Lower lobe of right lung (tissue), 2 donors: ENCODE measurements around the gene CACNG3. TPM values are rescaled to one million over a fixed set of nuclear protein-coding genes. Genes with fewer than 3 reads are reported as not detected.

Experiments used
- ATAC-seq, 2 donors: fragments of 200-7000 bp; cut with Tn5 transposase; one replicate each; pipeline ENCODE4 v1.9.1; 2020 to 2022; ENCODE audit warnings: mild to moderate bottlenecking in 2 of 2, moderate library complexity in 2 of 2
- DNase-seq: peaks from one replicate; pipeline ENCODE4 v3.0.0-alpha.2; 2020
- H3K27ac ChIP-seq: fragments of 200-600 bp; one replicate; pipeline ENCODE4 v1.8.0; 2022
- H3K27me3 ChIP-seq: fragments of 200-600 bp; one replicate; pipeline ENCODE4 v1.8.0; 2022; ENCODE audit warnings: low read depth
- H3K36me3 ChIP-seq: fragments of 200-600 bp; one replicate; pipeline ENCODE4 v1.8.0; 2022; ENCODE audit warnings: mild to moderate bottlenecking
- H3K4me1 ChIP-seq: fragments of 200-600 bp; one replicate; pipeline ENCODE4 v1.8.0; 2022
- H3K4me3 ChIP-seq: fragments of 200-600 bp; one replicate; pipeline ENCODE4 v1.8.0; 2022; ENCODE audit warnings: mild to moderate bottlenecking
- H3K9me3 ChIP-seq: fragments of 200-600 bp; one replicate; pipeline ENCODE4 v1.8.0; 2022
- intact Hi-C: fragments of 100-400 bp; cut with DNase I; formaldehyde crosslinking; loops from one replicate; pipeline ENCODE4 v1.11.0; 2022
- total RNA-seq: library from RNA; stranded (reverse); fragmentation: NEBNext Ultra II Directional; extraction: Animal tissue kit (Norgen Biotek cat#: 25700); gene quantifications from one replicate; pipeline ENCODE4 v1.2.1, GENCODE V29; 2021
- TF ChIP-seq, protein P1 (sequence below): fragments of 200-600 bp; IDR thresholded peaks from one replicate; pipeline ENCODE4 v1.8.0; 2022; ENCODE audit warnings: antibody characterized with exemption, mild to moderate bottlenecking
- donor health status: DM: no; HTN: yes; CAD: no; lungs with severe emphysema.

The CACNG3 gene
- total RNA-seq, 1 donor from 2014 or later, result not detected

DNA sequence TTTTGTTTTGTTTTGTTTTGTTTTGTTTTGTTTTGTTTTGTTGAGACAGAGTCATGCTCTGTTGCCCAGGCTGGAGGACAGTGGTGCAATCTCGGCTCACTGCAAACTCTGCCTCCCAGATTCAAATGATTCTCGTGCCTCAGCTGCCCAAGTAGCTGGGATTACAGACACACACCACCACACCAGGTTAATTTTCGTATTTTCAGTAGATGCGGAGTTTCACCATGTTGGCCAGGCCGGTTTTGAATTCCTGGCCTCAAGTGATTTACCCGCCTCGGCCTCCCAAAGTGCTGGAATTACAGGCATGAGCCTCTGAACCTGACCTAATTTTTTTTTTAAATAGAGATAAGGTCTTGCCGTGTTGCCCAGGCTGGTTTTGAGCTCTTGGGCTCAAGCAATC is 46.5 kb downstream of the CACNG3 start:
- Histone ChIP-seq H3K27me3 (no peaks in the 10 kb centered on the region), H3K9me3 (no peaks in the 10 kb centered on the region), H3K27ac (no peak overlapping the region), H3K4me1 (no peaks in the 10 kb centered on the region), H3K36me3 (no peaks in the 10 kb centered on the region), H3K4me3 (no peak overlapping the region)
- ATAC-seq (no peak), DNase-seq (no peak)
- intact Hi-C loops, result no loop called here
- TF ChIP-seq, protein P1, sequence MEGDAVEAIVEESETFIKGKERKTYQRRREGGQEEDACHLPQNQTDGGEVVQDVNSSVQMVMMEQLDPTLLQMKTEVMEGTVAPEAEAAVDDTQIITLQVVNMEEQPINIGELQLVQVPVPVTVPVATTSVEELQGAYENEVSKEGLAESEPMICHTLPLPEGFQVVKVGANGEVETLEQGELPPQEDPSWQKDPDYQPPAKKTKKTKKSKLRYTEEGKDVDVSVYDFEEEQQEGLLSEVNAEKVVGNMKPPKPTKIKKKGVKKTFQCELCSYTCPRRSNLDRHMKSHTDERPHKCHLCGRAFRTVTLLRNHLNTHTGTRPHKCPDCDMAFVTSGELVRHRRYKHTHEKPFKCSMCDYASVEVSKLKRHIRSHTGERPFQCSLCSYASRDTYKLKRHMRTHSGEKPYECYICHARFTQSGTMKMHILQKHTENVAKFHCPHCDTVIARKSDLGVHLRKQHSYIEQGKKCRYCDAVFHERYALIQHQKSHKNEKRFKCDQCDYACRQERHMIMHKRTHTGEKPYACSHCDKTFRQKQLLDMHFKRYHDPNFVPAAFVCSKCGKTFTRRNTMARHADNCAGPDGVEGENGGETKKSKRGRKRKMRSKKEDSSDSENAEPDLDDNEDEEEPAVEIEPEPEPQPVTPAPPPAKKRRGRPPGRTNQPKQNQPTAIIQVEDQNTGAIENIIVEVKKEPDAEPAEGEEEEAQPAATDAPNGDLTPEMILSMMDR, result no peak

GRCh38 chr16:24308200-24308599 is 52.1 kb downstream of the CACNG3 start:
- Histone ChIP-seq H3K4me3 (no peak overlapping the region), H3K4me1 (no peaks in the 10 kb centered on the region), H3K36me3 (no peaks in the 10 kb centered on the region), H3K27ac (no peak overlapping the region), H3K9me3 (no peaks in the 10 kb centered on the region), H3K27me3 (peaks cover 8% of the 10 kb centered on the region)
- TF ChIP-seq, protein P1, result no peak
- intact Hi-C loops, result no loop called here
- ATAC-seq (no peak), DNase-seq (no peak)

DNA sequence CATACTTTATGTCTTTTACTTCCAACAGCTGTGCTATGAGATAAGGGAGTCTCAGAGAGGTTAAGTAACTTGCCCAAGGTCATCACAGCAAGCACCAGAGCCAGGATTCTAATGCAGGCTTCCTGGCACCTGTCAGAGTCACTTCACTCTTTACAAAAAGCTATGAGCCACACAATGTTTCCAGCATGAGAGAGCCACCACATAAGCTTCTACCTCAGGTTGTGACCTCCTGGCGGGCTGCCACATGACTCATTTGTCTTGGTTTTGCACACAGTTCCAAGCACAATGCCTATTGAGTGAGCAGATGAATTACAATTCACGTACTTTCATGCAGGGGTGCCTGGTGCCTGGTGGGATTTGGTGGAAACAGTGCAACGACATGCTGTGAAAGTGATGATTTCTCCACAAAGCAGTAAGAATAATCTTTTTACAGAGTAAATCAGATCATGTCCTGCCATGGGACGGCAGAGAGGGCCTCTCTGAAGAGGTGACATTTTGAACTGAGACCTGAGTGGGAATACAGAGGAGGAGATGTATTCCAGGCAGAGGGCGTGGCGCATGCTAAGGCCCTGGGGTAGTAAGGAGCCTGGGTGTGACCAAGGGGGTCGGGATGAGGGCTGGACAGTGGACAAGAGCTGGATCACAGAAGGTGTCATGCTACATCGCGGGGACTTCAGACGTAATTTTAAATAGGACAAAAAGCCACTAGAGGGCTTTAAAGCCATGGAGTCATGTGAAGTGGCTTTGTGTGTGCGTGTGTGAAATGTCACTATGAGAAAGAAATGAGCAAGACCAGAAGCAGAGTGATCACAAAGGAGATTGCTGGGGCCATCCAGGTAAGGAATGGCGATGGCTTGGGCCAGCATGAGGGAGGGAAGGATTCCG is 53.4 kb downstream of the CACNG3 start:
- intact Hi-C loops, result no loop called here
- H3K27me3 ChIP-seq, result peaks cover 8% of the 10 kb centered on the region
- H3K9me3 ChIP-seq, result no peaks in the 10 kb centered on the region
- TF ChIP-seq, protein P1, result no peak
- H3K4me1 ChIP-seq, result no peaks in the 10 kb centered on the region
- ATAC-seq (no peak), DNase-seq (no peak)
- no peak overlapping the region for H3K4me3 ChIP-seq
- no peaks in the 10 kb centered on the region for H3K36me3 ChIP-seq
- no peak overlapping the region for H3K27ac ChIP-seq

- TF ChIP-seq, protein P1, result no peak
Measured at GRCh38 chr16:24315343-24315742, 59.2 kb downstream of the CACNG3 start.

DNA sequence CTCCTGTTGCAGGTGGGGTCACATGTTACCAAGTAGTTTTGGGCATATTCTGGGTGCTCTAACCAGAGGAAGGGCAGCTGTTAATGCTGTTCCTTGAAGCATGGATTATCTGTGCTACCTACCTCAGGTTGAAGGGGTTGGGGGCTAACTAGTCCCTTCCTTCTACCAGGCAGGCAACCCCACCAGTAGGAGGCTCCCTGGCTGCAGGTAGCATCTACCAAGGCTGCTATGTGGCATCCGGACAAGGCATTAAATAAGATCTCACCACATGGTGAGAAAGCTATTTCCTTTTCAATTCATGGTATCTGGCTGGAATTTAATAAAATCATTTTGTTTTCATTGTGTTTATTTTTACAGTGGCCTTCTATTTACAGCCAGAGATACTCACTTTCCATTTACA is 62.5 kb downstream of the CACNG3 start:
- H3K36me3 ChIP-seq, result no peaks in the 10 kb centered on the region
- no peak overlapping the region for H3K27ac ChIP-seq
- TF ChIP-seq, protein P1, result no peak
- no peaks in the 10 kb centered on the region for H3K9me3 ChIP-seq
- intact Hi-C loops, result no loop called here
- no peaks in the 10 kb centered on the region for H3K4me1 ChIP-seq
- no peak for ATAC-seq
- H3K4me3 ChIP-seq, result no peak overlapping the region
- H3K27me3 ChIP-seq, result peaks cover 18% of the 10 kb centered on the region
- no peak for DNase-seq

More at GRCh38 chr16:24315343-24315742, 59.2 kb downstream of the CACNG3 start:
- Histone ChIP-seq H3K9me3 (no peaks in the 10 kb centered on the region), H3K36me3 (no peaks in the 10 kb centered on the region), H3K4me1 (no peaks in the 10 kb centered on the region), H3K27ac (no peak overlapping the region), H3K4me3 (no peak overlapping the region), H3K27me3 (peaks cover 6% of the 10 kb centered on the region)
- intact Hi-C loops, result no loop called here
- DNase-seq (no peak), ATAC-seq (no peak)
